HEK293T (cell line): ENCODE data around the gene LRRC1.

Source experiments
- L3MBTL2 ChIP-seq: fragments of 450-650 bp; conservative IDR thresholded peaks from 2 replicates; pipeline ENCODE4 v1.6.1; 2016; ENCODE audit warnings: mild to moderate bottlenecking
- SP1 ChIP-seq: fragments of 450-650 bp; IDR thresholded peaks from 2 replicates; pipeline ENCODE4 v1.6.1; 2017

DNA sequence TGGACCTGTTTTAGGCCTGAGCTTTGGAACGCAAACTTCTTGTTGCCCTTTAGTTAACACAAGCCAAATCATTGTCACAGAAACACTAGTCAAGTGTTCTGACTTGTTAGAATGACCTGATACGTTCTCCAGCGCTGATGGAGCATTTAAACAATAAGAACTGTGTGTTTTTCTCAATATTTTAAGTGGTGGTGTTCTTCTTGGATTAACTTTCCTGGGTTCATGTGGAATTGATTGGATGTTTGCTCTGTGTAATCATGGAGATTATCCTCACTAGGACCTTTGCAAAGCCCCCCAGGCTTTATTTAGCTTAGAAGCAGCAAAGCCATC lies 1.6 kb downstream of the LRRC1 start:
- no peak for TF ChIP-seq L3MBTL2
- TF ChIP-seq SP1: no peak
